Kidney epithelial cell (primary cell): ENCODE data around the gene CD38. TPM values are rescaled to one million over a fixed set of nuclear protein-coding genes. Genes with fewer than 3 reads are reported as not detected.

Experiments
- DNase-seq: peaks from one replicate; pipeline ENCODE4 v3.0.0-alpha.2; 2010; ENCODE audit warnings: low read depth
- H3K27me3 ChIP-seq: 2 replicates; pipeline ENCODE4 v1.6.0; 2011; ENCODE audit warnings: low read length; ENCODE audit not compliant: control insufficient read depth, insufficient read depth
- H3K36me3 ChIP-seq: 2 replicates; pipeline ENCODE4 v1.5.1; 2011; ENCODE audit warnings: low read length; ENCODE audit not compliant: control insufficient read depth, insufficient read depth
- H3K4me3 ChIP-seq: 2 replicates; pipeline ENCODE4 v1.5.1; 2011; ENCODE audit warnings: low read depth, mild to moderate bottlenecking, control low read depth, low read length
- CTCF ChIP-seq: IDR thresholded peaks from 2 replicates; pipeline ENCODE4 v1.5.1; 2011; ENCODE audit warnings: mild to moderate bottlenecking, moderate library complexity, low read length, control low read depth, inconsistent platforms; ENCODE audit not compliant: insufficient read depth, poor library complexity, severe bottlenecking
- total RNA-seq: library from RNA; depleted of rRNA; stranded (reverse); fragments of >200 nt; gene quantifications from 2 replicates; pipeline ENCODE4 v1.2.3, GENCODE V29; 2015

The CD38 gene
- total RNA-seq, 1 donor from 2014 or later, result 0.04 TPM

- no peaks in the 10 kb centered on the region for H3K27me3 ChIP-seq
- no peak for DNase-seq
- H3K4me3 ChIP-seq, result no peak overlapping the region
- no peak for TF ChIP-seq CTCF
- no peaks in the 10 kb centered on the region for H3K36me3 ChIP-seq
Observed at GRCh38 chr4:15809058-15809457, 30.9 kb downstream of the CD38 start.

GRCh38 chr4:15809466-15809865, 31.3 kb downstream of the CD38 start:
- no peak for DNase-seq
- TF ChIP-seq CTCF, result no peak
- Histone ChIP-seq H3K36me3 (no peaks in the 10 kb centered on the region), H3K27me3 (no peaks in the 10 kb centered on the region), H3K4me3 (no peak overlapping the region)

GRCh38 chr4:15811703-15812337, 33.7 kb downstream of the CD38 start:
- H3K27me3 ChIP-seq, result no peaks in the 10 kb centered on the region
- no peak for DNase-seq
- H3K36me3 ChIP-seq, result no peaks in the 10 kb centered on the region
- no peak overlapping the region for H3K4me3 ChIP-seq
- no peak for TF ChIP-seq CTCF

GRCh38 chr4:15832523-15833451, 54.7 kb downstream of the CD38 start:
- no peak overlapping the region for H3K4me3 ChIP-seq
- no peaks in the 10 kb centered on the region for H3K36me3 ChIP-seq
- no peaks in the 10 kb centered on the region for H3K27me3 ChIP-seq
- TF ChIP-seq CTCF, result no peak
- DNase-seq, result no peak

- no peaks in the 10 kb centered on the region for H3K36me3 ChIP-seq
- no peak for DNase-seq
- H3K27me3 ChIP-seq, result no peaks in the 10 kb centered on the region
- TF ChIP-seq CTCF, result no peak
- no peak overlapping the region for H3K4me3 ChIP-seq
Observed at GRCh38 chr4:15833801-15834200, 55.7 kb downstream of the CD38 start.
